PC-3 (cell line): ENCODE data around the gene TMC3. TPM values are rescaled to one million over a fixed set of nuclear protein-coding genes. Genes with fewer than 3 reads are reported as not detected.
"Not testable (repeated sequence)": the region's sequence is repeated elsewhere in the genome, so short reads cannot be mapped to it uniquely, and the experiment has no call there.

Experiments used
- ATAC-seq: fragments of 200-7000 bp; cut with Tn5 transposase; 2 replicates; pipeline ENCODE4 v1.9.1; 2020; ENCODE audit warnings: mild to moderate bottlenecking, moderate library complexity
- BruUV-seq: library from RNA; stranded (reverse); fragments of 400-500 nt; replicated peaks from 2 replicates; lab custom pipeline; 2021; lab: Mats Ljungman, UMichigan
- CTCF ChIA-PET: fragments of 300-600 bp; sonication (Branson Sonifier 250); formaldehyde crosslinking; loops from one replicate; lab custom pipeline; 2022; ENCODE audit warnings: antibody characterized with exemption; lab: Charles Lee
- POLR2A ChIA-PET: fragments of 300-600 bp; sonication (Branson Sonifier 250); formaldehyde crosslinking; loops from one replicate; lab custom pipeline; 2022; ENCODE audit warnings: antibody characterized with exemption; ENCODE audit not compliant: unreplicated experiment; lab: Charles Lee
- DNase-seq: peaks from one replicate; pipeline ENCODE4 v3.0.0-alpha.2; 2015
- H2AFZ ChIP-seq: fragments of 300-600 bp; sonication (generic); 2 replicates; pipeline ENCODE4 v1.6.0; 2016; ENCODE audit warnings: antibody characterized with exemption, low read length
- H3F3A ChIP-seq: fragments of 300-600 bp; sonication (generic); one replicate; pipeline ENCODE4 v1.6.0; 2017; ENCODE audit warnings: antibody characterized with exemption, low read length, control low read depth, mild to moderate bottlenecking; ENCODE audit not compliant: unreplicated experiment
- H3K27ac ChIP-seq: fragments of 300-600 bp; sonication (generic); 2 replicates; pipeline ENCODE4 v1.5.1; 2016; ENCODE audit warnings: mild to moderate bottlenecking, low read length
- H3K27me3 ChIP-seq: fragments of 300-600 bp; sonication (generic); 2 replicates; pipeline ENCODE4 v1.6.1; 2016; ENCODE audit warnings: low read length, mixed read lengths
- H3K36me3 ChIP-seq: fragments of 300-600 bp; sonication (generic); 2 replicates; pipeline ENCODE4 v1.6.1; 2016; ENCODE audit warnings: low read depth, mixed run types, low read length, mixed read lengths
- H3K4me1 ChIP-seq: fragments of 300-600 bp; sonication (generic); 2 replicates; pipeline ENCODE4 v1.5.1; 2016; ENCODE audit warnings: low read length; ENCODE audit not compliant: insufficient read depth
- H3K4me2 ChIP-seq: fragments of 300-600 bp; sonication (generic); 2 replicates; pipeline ENCODE4 v1.6.0; 2016; ENCODE audit warnings: low read length
- H3K4me3 ChIP-seq: fragments of 300-600 bp; sonication (generic); 2 replicates; pipeline ENCODE4 v1.5.1; 2016; ENCODE audit warnings: mild to moderate bottlenecking, low read length, mixed read lengths
- H3K79me2 ChIP-seq: fragments of 300-600 bp; sonication (generic); 2 replicates; pipeline ENCODE4 v1.6.1; 2017; ENCODE audit warnings: low read length, mixed read lengths
- H3K9ac ChIP-seq: fragments of 300-600 bp; sonication (generic); 2 replicates; pipeline ENCODE4 v1.6.0; 2016; ENCODE audit warnings: mild to moderate bottlenecking, low read length
- H3K9me2 ChIP-seq: fragments of 300-600 bp; sonication (generic); replicated peaks from 2 replicates; pipeline ENCODE4 v1.6.1; 2016; ENCODE audit warnings: mixed run types, low read length, mixed read lengths
- H3K9me3 ChIP-seq: fragments of 300-600 bp; sonication (generic); 2 replicates; pipeline ENCODE4 v1.6.1; 2016; ENCODE audit warnings: low read length, mixed read lengths
- H4K20me1 ChIP-seq: fragments of 300-600 bp; sonication (generic); 2 replicates; pipeline ENCODE4 v1.6.1; 2016; ENCODE audit warnings: low read length, mixed read lengths
- EZH2 ChIP-seq: fragments of 300-600 bp; sonication (generic); IDR thresholded peaks from one replicate; pipeline ENCODE4 v1.6.1; 2017; ENCODE audit warnings: antibody characterized with exemption, mild to moderate bottlenecking, low read length; ENCODE audit not compliant: unreplicated experiment
- EZH2phosphoT487 ChIP-seq: fragments of 300-600 bp; sonication (generic); IDR thresholded peaks from 2 replicates; pipeline ENCODE4 v1.6.1; 2018; ENCODE audit warnings: mild to moderate bottlenecking, antibody characterized with exemption, low read length, borderline replicate concordance
- intact Hi-C: fragments of 100-400 bp; cut with micrococcal nuclease; formaldehyde crosslinking; loops from 2 replicates; pipeline ENCODE4 v1.9.0; 2023
- total RNA-seq: library from RNA; depleted of rRNA; stranded (reverse); fragments of >200 nt; gene quantifications from 2 replicates; pipeline ENCODE4 v1.2.3, GENCODE V29; 2014
- TF ChIP-seq, protein P1 (sequence below): fragments of 300-600 bp; sonication (generic); conservative IDR thresholded peaks from 2 replicates; pipeline ENCODE4 v1.5.1; 2017; ENCODE audit warnings: antibody characterized with exemption, low read depth, mild to moderate bottlenecking, low read length

TMC3 gene
- total RNA-seq, 1 experiment from 2014 or later: not detected

DNA sequence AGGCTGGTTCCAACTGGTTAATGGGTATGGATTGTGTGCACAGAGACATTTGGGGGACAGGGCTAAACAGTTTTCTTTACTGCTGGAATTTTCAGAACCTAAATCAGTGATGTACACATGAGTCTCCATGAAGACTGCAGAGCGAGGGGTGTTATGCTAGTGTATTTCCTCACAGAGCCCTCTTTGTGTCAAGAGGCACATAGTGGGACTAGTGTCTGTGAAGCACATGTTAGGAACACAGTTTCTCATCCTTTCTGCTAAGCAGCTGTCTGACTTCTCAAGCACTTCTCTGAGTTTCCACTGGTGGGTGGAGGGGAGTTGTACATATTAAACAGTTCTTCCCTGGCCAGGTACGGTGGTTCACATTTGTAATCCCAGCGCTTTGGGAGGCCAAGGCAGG lies 40.6 kb downstream of the TMC3 start:
- Histone ChIP-seq H3K36me3 (no peaks in the 10 kb centered on the region), H3K79me2 (no peaks in the 10 kb centered on the region), H3K4me3 (no peak overlapping the region), H3K4me2 (no peak overlapping the region), H3K4me1 (0 out of 2 replicates have a peak, but pooled peaks cover 6% of the 10 kb centered on the region), H3K9ac (no peak overlapping the region), H3K27ac (no peak overlapping the region), H4K20me1 (no peaks in the 10 kb centered on the region), H3F3A (no peaks in the 10 kb centered on the region), H3K27me3 (no peaks in the 10 kb centered on the region), H3K9me2 (no peaks in the 10 kb centered on the region), H3K9me3 (no peaks in the 10 kb centered on the region), H2AFZ (no peak overlapping the region)
- no TSS peak for BruUV-seq
- ATAC-seq: no peak
- ChIA-PET POLR2A (no interaction called here), CTCF (no interaction called here)
- TF ChIP-seq EZH2 (no peak), EZH2phosphoT487 (no peak)
- TF ChIP-seq, protein P1, sequence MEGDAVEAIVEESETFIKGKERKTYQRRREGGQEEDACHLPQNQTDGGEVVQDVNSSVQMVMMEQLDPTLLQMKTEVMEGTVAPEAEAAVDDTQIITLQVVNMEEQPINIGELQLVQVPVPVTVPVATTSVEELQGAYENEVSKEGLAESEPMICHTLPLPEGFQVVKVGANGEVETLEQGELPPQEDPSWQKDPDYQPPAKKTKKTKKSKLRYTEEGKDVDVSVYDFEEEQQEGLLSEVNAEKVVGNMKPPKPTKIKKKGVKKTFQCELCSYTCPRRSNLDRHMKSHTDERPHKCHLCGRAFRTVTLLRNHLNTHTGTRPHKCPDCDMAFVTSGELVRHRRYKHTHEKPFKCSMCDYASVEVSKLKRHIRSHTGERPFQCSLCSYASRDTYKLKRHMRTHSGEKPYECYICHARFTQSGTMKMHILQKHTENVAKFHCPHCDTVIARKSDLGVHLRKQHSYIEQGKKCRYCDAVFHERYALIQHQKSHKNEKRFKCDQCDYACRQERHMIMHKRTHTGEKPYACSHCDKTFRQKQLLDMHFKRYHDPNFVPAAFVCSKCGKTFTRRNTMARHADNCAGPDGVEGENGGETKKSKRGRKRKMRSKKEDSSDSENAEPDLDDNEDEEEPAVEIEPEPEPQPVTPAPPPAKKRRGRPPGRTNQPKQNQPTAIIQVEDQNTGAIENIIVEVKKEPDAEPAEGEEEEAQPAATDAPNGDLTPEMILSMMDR: no peak
- no peak for DNase-seq
- intact Hi-C loops: no loop called here

DNA sequence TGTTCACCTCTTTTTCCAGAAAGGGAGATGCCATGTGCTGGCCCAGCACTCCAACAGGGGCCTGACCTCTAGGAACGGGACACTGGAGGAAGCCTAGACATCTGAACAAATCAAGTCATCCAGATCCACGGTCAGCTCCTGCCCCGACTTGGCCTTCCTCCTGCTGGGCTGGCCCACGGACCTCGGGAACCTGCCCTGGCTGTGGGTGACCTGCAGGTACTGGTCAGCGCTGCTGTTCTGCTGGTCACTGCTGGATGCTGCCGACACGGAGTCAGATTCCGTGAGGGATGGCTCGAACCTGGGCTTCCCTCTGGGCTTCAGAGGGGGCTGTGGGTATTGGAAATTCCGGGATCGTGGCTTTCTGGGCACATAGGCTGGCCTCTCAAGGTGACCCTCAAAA lies 41.7 kb downstream of the TMC3 start:
- CTCF ChIA-PET: no interaction called here
- POLR2A ChIA-PET: no interaction called here
- no TSS peak for BruUV-seq
- Histone ChIP-seq H3K9ac (no peak overlapping the region), H3K27me3 (no peaks in the 10 kb centered on the region), H3K27ac (no peak overlapping the region), H3K79me2 (no peaks in the 10 kb centered on the region), H3K9me2 (no peaks in the 10 kb centered on the region), H3K36me3 (no peaks in the 10 kb centered on the region), H3K4me3 (no peak overlapping the region), H3K4me2 (no peak overlapping the region), H3F3A (no peaks in the 10 kb centered on the region), H2AFZ (no peak overlapping the region), H4K20me1 (no peaks in the 10 kb centered on the region), H3K4me1 (no peaks in the 10 kb centered on the region), H3K9me3 (no peaks in the 10 kb centered on the region)
- TF ChIP-seq EZH2phosphoT487 (no peak), EZH2 (no peak)
- TF ChIP-seq, protein P1: no peak
- intact Hi-C loops: no loop called here
- DNase-seq (no peak), ATAC-seq (no peak)

DNA sequence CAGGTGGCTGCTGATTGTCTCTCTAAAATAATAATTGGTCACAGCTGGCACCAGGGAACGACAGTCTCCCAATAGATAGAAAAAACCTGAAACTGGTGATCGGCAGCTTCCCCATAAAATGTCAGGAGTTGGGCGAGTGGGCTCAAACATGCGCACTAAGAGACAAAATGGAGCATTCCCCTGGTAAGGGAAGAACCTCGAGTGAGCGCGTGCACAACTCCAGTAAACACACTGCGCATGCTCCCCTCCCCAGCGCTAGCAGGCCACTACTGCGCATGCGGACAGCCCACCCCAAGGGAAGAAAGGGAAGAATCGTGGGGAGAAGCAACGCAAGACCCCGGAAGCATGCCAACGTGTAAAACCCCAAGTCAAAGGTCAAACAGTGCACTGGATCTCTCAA lies 42.4 kb downstream of the TMC3 start:
- H3K9me3 ChIP-seq: no peaks in the 10 kb centered on the region
- intact Hi-C loops: no loop called here
- no peaks in the 10 kb centered on the region for H3K27me3 ChIP-seq
- TF ChIP-seq, protein P1: no peak
- TF ChIP-seq EZH2 (no peak), EZH2phosphoT487 (no peak)
- no peak overlapping the region for H3K4me3 ChIP-seq
- H4K20me1 ChIP-seq: no peaks in the 10 kb centered on the region
- no peaks in the 10 kb centered on the region for H3K79me2 ChIP-seq
- no peak overlapping the region for H3K27ac ChIP-seq
- H3K4me2 ChIP-seq: no peak overlapping the region
- H3K4me1 ChIP-seq: no peaks in the 10 kb centered on the region
- no TSS peak for BruUV-seq
- POLR2A ChIA-PET: no interaction called here
- H3K36me3 ChIP-seq: no peaks in the 10 kb centered on the region
- no peak overlapping the region for H2AFZ ChIP-seq
- H3F3A ChIP-seq: no peaks in the 10 kb centered on the region
- ATAC-seq (no peak), DNase-seq (no peak)
- H3K9ac ChIP-seq: no peak overlapping the region
- no peaks in the 10 kb centered on the region for H3K9me2 ChIP-seq
- CTCF ChIA-PET: no interaction called here

DNA sequence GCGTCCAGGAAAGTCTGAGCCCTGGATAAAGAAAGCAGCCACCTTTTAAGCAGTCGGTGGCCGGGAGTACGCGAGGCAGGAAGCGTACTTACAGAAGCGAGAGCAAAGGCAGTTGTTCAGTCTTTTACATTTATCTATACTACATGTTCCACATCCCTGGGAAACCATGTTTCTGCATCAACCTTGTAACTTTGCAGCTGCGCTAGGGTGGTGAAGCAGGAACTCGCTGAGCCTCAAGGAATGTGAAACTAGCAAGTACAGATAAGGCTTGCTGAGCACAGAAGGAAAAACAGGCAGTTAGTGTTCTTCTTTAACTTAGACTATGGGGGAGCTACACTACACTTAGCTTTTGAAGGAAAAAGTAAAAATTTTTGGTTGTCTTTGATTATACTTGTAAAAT lies 42.9 kb downstream of the TMC3 start:
- POLR2A ChIA-PET, intact Hi-C loops, BruUV-seq, H3F3A ChIP-seq, H3K4me1 ChIP-seq, H3K4me3 ChIP-seq, CTCF ChIA-PET, H3K27me3 ChIP-seq, ATAC-seq, H3K4me2 ChIP-seq, H2AFZ ChIP-seq, DNase-seq, H3K9ac ChIP-seq, H3K36me3 ChIP-seq, H3K79me2 ChIP-seq, H3K9me3 ChIP-seq, H3K27ac ChIP-seq, H3K9me2 ChIP-seq, H4K20me1 ChIP-seq: not testable (repeated sequence)
